ENCODE results near the gene CD82.
A peak's percentile ranks its signal among the peaks of the same experiment; 100 is the strongest.

Gene CD82

DNA sequence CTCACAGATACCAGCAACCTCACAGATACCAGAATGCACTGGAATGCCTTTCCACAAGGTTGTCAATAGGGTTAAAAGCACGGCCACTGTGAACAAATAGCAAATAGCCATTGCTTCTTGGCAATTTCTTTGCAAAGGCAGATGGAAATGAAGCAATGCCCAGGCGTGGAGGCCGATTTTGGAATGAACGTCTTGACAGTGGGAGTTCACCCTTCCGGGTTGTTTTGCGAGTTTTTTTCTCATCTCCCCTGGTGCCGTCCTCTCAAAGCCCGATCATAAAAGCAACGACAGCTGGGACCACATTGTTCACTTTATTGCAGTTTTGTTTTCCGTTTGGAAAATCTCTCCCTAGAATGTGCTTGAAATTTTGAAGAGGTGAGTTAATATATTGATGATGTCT is 38.0 kb upstream of the CD82 start:
- no peak overlapping the region for H3K9ac ChIP-seq (ENCODE audit: low read length)
- no peaks in the 10 kb centered on the region for H3K4me1 ChIP-seq (ENCODE audit: control insufficient read depth, insufficient read depth, low read length)
- H3K27ac ChIP-seq (ENCODE audit: low read depth, low read length) = no peak overlapping the region
- no peaks in the 10 kb centered on the region for H3K36me3 ChIP-seq (ENCODE audit: control insufficient read depth, insufficient read depth, low read length)
- no peak overlapping the region for H3K4me3 ChIP-seq (ENCODE audit: low read length)
- no peaks in the 10 kb centered on the region for H3K27me3 ChIP-seq (ENCODE audit: control insufficient read depth, insufficient read depth, low read length)

DNA sequence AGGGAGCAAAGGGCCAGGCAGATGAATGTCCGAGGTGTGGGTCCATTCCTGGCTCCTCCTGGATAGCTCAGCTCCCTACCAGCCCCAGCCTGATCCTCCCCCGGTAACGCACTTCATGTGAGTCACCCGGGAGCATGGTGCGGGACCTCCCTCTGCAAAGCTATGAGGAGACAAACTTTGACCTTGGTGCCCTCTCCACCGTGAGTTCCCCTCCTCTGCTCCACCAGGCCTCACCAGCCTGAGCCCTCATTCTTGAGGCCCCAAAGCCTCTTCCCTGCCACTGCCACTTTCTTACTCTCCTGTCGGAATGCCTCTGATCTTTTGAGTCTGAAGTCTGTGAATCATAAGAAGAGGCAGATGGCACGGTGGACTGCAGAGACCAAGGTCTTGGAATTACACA is 37.4 kb upstream of the CD82 start:
- H3K9ac ChIP-seq (ENCODE audit: low read length) = no peak overlapping the region
- no peaks in the 10 kb centered on the region for H3K36me3 ChIP-seq (ENCODE audit: control insufficient read depth, insufficient read depth, low read length)
- no peaks in the 10 kb centered on the region for H3K27me3 ChIP-seq (ENCODE audit: control insufficient read depth, insufficient read depth, low read length)
- no peak overlapping the region for H3K27ac ChIP-seq (ENCODE audit: low read depth, low read length)
- H3K4me3 ChIP-seq (ENCODE audit: low read length) = no peak overlapping the region
- no peaks in the 10 kb centered on the region for H3K4me1 ChIP-seq (ENCODE audit: control insufficient read depth, insufficient read depth, low read length)

GRCh38 chr11:44528581-44528980 is 36.9 kb upstream of the CD82 start:
- H3K27ac ChIP-seq (ENCODE audit: low read depth, low read length) = no peak overlapping the region
- H3K27me3 ChIP-seq (ENCODE audit: control insufficient read depth, insufficient read depth, low read length) = no peaks in the 10 kb centered on the region
- no peaks in the 10 kb centered on the region for H3K36me3 ChIP-seq (ENCODE audit: control insufficient read depth, insufficient read depth, low read length)
- H3K4me3 ChIP-seq (ENCODE audit: low read length) = no peak overlapping the region
- H3K9ac ChIP-seq (ENCODE audit: low read length) = no peak overlapping the region
- H3K4me1 ChIP-seq (ENCODE audit: control insufficient read depth, insufficient read depth, low read length) = no peaks in the 10 kb centered on the region

DNA sequence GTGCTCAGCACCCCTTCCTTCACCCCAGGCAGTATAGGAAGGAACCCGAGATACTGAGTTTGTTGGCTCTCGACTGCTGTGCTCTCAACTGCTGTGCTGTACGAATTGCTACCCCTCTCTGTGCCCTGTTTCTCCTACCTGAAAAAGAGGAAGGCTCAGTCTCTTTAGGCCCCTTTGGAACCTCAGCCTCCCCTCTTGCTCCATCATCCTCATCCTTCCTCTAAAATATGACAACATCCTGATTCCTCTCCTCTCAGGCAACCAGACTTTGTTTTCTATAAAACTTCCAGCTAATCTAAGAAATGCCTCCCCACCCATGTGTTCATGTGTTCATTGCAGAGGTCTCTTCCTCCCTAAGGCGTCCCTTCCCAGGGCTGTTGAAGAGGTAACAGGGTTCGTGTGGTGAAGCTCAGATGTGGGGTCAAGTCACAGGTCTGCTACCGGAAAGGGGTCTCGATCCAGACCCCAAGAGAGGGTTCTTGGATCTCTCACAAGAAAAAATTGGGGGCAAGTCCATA is 35.5 kb upstream of the CD82 start:
- Histone ChIP-seq H3K36me3 (ENCODE audit: control insufficient read depth, insufficient read depth, low read length) (no peaks in the 10 kb centered on the region), H3K9ac (ENCODE audit: low read length) (no peak overlapping the region), H3K4me1 (ENCODE audit: control insufficient read depth, insufficient read depth, low read length) (no peaks in the 10 kb centered on the region), H3K4me3 (ENCODE audit: low read length) (no peak overlapping the region), H3K27me3 (ENCODE audit: control insufficient read depth, insufficient read depth, low read length) (no peaks in the 10 kb centered on the region), H3K27ac (ENCODE audit: low read depth, low read length) (no peak overlapping the region)

- no peak overlapping the region for H3K9ac ChIP-seq (ENCODE audit: low read length)
- H3K4me1 ChIP-seq (ENCODE audit: control insufficient read depth, insufficient read depth, low read length) = no peaks in the 10 kb centered on the region
- no peak overlapping the region for H3K27ac ChIP-seq (ENCODE audit: low read depth, low read length)
- no peaks in the 10 kb centered on the region for H3K36me3 ChIP-seq (ENCODE audit: control insufficient read depth, insufficient read depth, low read length)
- H3K4me3 ChIP-seq (ENCODE audit: low read length) = no peak overlapping the region
- H3K27me3 ChIP-seq (ENCODE audit: control insufficient read depth, insufficient read depth, low read length) = no peaks in the 10 kb centered on the region
Observed at GRCh38 chr11:44530413-44531115, 34.9 kb upstream of the CD82 start.

GRCh38 chr11:44531116-44531504 is 34.4 kb upstream of the CD82 start:
- no peaks in the 10 kb centered on the region for H3K36me3 ChIP-seq (ENCODE audit: control insufficient read depth, insufficient read depth, low read length)
- H3K9ac ChIP-seq (ENCODE audit: low read length) = no peak overlapping the region
- no peak overlapping the region for H3K4me3 ChIP-seq (ENCODE audit: low read length)
- H3K27me3 ChIP-seq (ENCODE audit: control insufficient read depth, insufficient read depth, low read length) = no peaks in the 10 kb centered on the region
- H3K27ac ChIP-seq (ENCODE audit: low read depth, low read length) = no peak overlapping the region
- H3K4me1 ChIP-seq (ENCODE audit: control insufficient read depth, insufficient read depth, low read length) = no peaks in the 10 kb centered on the region

DNA sequence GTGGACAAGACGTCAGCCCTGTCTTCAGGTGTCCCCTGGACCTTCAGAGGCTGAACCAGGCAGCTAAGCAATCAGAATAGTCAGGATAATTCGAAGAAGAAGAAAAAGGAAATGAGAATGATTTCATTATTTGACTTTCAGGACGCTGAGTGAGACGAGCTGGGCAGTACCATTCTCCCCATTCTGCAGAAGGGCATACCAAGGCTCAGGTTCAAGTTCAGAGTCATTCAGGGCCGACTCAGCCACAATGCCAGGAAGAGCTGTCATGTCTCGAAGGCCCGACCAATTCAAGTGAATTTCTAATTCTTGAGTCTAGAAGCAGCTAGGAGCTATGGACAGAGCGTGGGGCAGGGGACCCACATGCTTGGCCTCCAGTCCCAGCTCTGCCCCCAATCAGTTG is 33.8 kb upstream of the CD82 start:
- H3K27me3 ChIP-seq (ENCODE audit: control insufficient read depth, insufficient read depth, low read length) = no peaks in the 10 kb centered on the region
- H3K9ac ChIP-seq (ENCODE audit: low read length) = no peak overlapping the region
- no peaks in the 10 kb centered on the region for H3K4me1 ChIP-seq (ENCODE audit: control insufficient read depth, insufficient read depth, low read length)
- no peaks in the 10 kb centered on the region for H3K36me3 ChIP-seq (ENCODE audit: control insufficient read depth, insufficient read depth, low read length)
- no peak overlapping the region for H3K4me3 ChIP-seq (ENCODE audit: low read length)
- H3K27ac ChIP-seq (ENCODE audit: low read depth, low read length) = no peak overlapping the region

- H3K36me3 ChIP-seq (ENCODE audit: control insufficient read depth, insufficient read depth, low read length) = no peaks in the 10 kb centered on the region
- H3K4me1 ChIP-seq (ENCODE audit: control insufficient read depth, insufficient read depth, low read length) = no peaks in the 10 kb centered on the region
- no peak overlapping the region for H3K27ac ChIP-seq (ENCODE audit: low read depth, low read length)
- H3K9ac ChIP-seq (ENCODE audit: low read length) = no peak overlapping the region
- peaks cover under 1% of the 10 kb centered on the region for H3K27me3 ChIP-seq (ENCODE audit: control insufficient read depth, insufficient read depth, low read length)
- no peak overlapping the region for H3K4me3 ChIP-seq (ENCODE audit: low read length)
Observed at GRCh38 chr11:44532809-44533208, 32.7 kb upstream of the CD82 start.

DNA sequence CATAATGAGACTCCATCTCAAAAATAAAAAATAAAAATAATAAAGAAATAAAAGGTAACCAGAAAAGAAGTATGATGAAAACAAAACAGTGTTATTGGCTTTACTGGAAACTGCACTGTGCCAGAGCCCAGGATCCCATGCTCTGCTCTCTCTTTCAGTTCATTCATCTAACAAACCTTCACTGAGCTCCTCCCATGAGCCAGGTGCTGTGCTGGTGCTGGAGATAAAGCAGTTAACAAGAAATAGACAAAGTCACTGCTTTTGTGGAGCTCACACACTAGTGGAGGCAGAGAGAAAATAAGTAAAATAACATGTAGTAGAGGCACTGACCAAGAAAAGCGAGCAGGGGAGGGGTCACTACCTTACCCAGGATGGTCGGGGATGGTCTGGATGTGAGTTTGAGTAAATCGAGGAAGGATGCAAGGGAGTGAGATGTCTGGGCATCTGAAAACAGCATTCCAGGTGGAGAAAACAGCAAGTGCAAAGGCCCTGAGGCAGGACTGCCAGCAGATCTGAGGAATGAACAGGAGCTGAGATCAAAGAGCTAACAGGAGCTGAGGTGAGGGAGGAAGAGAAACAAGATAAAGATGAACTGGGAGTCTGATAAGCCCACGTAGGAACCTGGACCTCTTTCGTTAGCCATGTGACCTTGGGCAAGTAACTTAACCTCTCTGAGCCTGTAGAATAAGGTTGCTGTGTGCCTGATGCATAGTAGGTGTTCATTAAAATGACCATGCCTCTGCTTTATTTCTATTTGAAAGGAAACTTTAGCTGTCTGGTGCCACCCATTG is 31.3 kb upstream of the CD82 start:
- H3K4me3 ChIP-seq (ENCODE audit: low read length) = no peak overlapping the region
- no peaks in the 10 kb centered on the region for H3K36me3 ChIP-seq (ENCODE audit: control insufficient read depth, insufficient read depth, low read length)
- H3K27ac ChIP-seq (ENCODE audit: low read depth, low read length) = no peak overlapping the region
- H3K9ac ChIP-seq (ENCODE audit: low read length) = no peak overlapping the region
- H3K27me3 ChIP-seq (ENCODE audit: control insufficient read depth, insufficient read depth, low read length) = peaks cover 6% of the 10 kb centered on the region
- no peaks in the 10 kb centered on the region for H3K4me1 ChIP-seq (ENCODE audit: control insufficient read depth, insufficient read depth, low read length)

- Histone ChIP-seq H3K27me3 (ENCODE audit: control insufficient read depth, insufficient read depth, low read length) (peaks cover 6% of the 10 kb centered on the region), H3K27ac (ENCODE audit: low read depth, low read length) (no peak overlapping the region), H3K36me3 (ENCODE audit: control insufficient read depth, insufficient read depth, low read length) (no peaks in the 10 kb centered on the region), H3K4me1 (ENCODE audit: control insufficient read depth, insufficient read depth, low read length) (no peaks in the 10 kb centered on the region), H3K4me3 (ENCODE audit: low read length) (no peak overlapping the region), H3K9ac (ENCODE audit: low read length) (no peak overlapping the region)
Observed at GRCh38 chr11:44535191-44535980, 30.1 kb upstream of the CD82 start.

DNA sequence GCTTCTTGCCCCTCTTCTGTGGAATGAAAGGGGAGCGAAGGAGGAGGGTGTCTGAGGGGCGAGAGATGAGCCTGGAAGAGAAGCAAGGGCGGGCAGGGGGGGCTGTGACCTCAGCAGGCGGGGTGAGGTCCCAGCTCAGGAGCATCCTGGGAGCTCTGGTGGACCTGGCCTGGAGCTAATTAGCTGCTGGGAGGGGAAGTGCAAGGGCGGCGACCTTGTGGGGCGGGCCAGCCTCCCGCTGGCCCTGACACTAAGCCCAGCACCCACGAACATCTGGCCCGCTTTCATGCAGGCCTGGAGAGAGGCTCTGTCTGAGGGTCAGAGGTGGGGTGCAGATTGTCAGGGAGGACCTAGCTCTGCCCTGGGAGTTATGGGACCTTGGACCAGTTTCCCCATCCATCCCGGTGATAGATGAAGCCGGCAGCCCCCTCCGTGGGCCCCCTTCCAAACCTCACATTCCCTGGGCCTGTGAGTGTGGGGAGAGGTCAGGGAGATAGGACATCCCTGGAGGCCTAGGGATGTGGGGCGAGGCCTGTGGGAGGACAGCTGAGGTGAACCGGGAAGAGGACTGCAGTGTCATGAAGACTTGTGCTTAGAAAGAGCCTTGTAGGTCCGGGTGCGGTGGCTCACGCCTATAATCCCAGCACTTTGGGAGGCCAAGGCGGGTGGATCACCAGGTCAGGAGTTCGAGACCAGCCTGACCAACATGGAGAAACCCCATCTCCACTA is 28.5 kb upstream of the CD82 start:
- no peaks in the 10 kb centered on the region for H3K4me1 ChIP-seq (ENCODE audit: control insufficient read depth, insufficient read depth, low read length)
- H3K27me3 ChIP-seq (ENCODE audit: control insufficient read depth, insufficient read depth, low read length) = peaks cover 9% of the 10 kb centered on the region
- no peak overlapping the region for H3K4me3 ChIP-seq (ENCODE audit: low read length)
- no peak overlapping the region for H3K27ac ChIP-seq (ENCODE audit: low read depth, low read length)
- no peak overlapping the region for H3K9ac ChIP-seq (ENCODE audit: low read length)
- no peaks in the 10 kb centered on the region for H3K36me3 ChIP-seq (ENCODE audit: control insufficient read depth, insufficient read depth, low read length)

DNA sequence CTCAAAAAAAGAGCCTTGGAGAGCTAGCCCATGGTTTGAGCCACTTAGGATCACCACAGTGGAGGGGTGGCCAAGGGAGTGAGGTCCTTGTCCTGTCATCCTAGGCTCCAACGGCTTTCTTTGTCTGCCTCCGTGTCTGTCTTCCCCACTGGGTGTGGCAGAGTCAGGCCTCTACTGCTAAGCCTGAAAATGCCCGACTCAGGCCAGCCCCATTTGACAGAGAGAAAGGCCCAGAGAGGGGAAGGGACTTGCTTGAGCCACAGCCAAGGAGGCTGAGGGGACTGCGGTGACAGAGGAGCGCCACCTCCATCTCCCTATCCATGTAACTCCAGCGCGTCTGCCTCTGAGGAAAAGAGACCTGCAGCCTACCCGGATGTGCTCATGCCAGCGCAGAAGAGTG is 27.8 kb upstream of the CD82 start:
- Histone ChIP-seq H3K36me3 (ENCODE audit: control insufficient read depth, insufficient read depth, low read length) (no peaks in the 10 kb centered on the region), H3K4me1 (ENCODE audit: control insufficient read depth, insufficient read depth, low read length) (no peaks in the 10 kb centered on the region), H3K4me3 (ENCODE audit: low read length) (no peak overlapping the region), H3K27ac (ENCODE audit: low read depth, low read length) (no peak overlapping the region), H3K27me3 (ENCODE audit: control insufficient read depth, insufficient read depth, low read length) (peaks cover 9% of the 10 kb centered on the region), H3K9ac (ENCODE audit: low read length) (peak overlapping the region; percentile 6)
